HCT116 (cell line): ENCODE results near the gene MCAT. TPM values are rescaled to one million over a fixed set of nuclear protein-coding genes. Genes with fewer than 3 reads are reported as not detected.

Source experiments
- ATAC-seq: fragments of 200-7000 bp; cut with Tn5 transposase; 2 replicates; pipeline ENCODE4 v1.9.1; 2020; ENCODE audit warnings: mild to moderate bottlenecking, moderate library complexity
- BruUV-seq: library from RNA; stranded (reverse); fragments of 400-500 nt; replicated peaks from 2 replicates; lab custom pipeline; 2021; lab: Mats Ljungman, UMichigan
- CTCF ChIA-PET: fragments of 300-600 bp; sonication (Branson Sonifier 250); formaldehyde crosslinking; loops from one replicate; lab custom pipeline; 2021; ENCODE audit warnings: antibody characterized with exemption; lab: Charles Lee
- POLR2A ChIA-PET: fragments of 300-600, 350-600 bp; sonication (Branson Sonifier 250); formaldehyde crosslinking; loops from one replicate; lab custom pipeline; 2021; ENCODE audit warnings: antibody characterized with exemption; lab: Charles Lee
- RAD21 ChIA-PET, 2 experiments: fragments of 300-600 bp; sonication (Branson Sonifier 250); formaldehyde crosslinking; loops; one replicate each; lab custom pipeline; 2023; ENCODE audit warnings: low total read pairs in 2 of 2; ENCODE audit not compliant: uncharacterized antibody in 2 of 2, unreplicated experiment in 2 of 2, low non-redundant PET in 1 of 2; lab: Charles Lee
- DNase-seq: peaks from one replicate; pipeline ENCODE4 v3.0.0-alpha.2; 2010; ENCODE audit warnings: low read depth, low spot score
- H2AFZ ChIP-seq: fragments of 200-600 bp; shearing (Covaris generic), sonication (generic); 2 replicates; pipeline ENCODE4 v1.6.1; 2017; ENCODE audit warnings: low read depth, mixed run types, mixed read lengths, antibody characterized with exemption, low read length; ENCODE audit not compliant: poor library complexity, severe bottlenecking
- H3K27ac ChIP-seq: 2 replicates; pipeline ENCODE4 v1.5.1; 2012; ENCODE audit warnings: low read depth, low read length
- H3K27me3 ChIP-seq: fragments of 200-600 bp; sonication (generic); 2 replicates; pipeline ENCODE4 v1.6.1; 2016; ENCODE audit warnings: mixed run types, low read length, mixed read lengths; ENCODE audit not compliant: insufficient read depth
- H3K36me3 ChIP-seq, 2 experiments: fragments of 200-500 bp in 1 of 2; fragments of 200-600 bp in 1 of 2; sonication (Bioruptor generic) in 1 of 2; sonication (generic) in 1 of 2; 2 replicates each; pipeline versions ENCODE4 v1.5.1 to v1.6.1; 2014 to 2016; ENCODE audit warnings: low read length in 2 of 2, inconsistent platforms in 1 of 2, mixed read lengths in 1 of 2, mixed run types in 1 of 2; ENCODE audit not compliant: insufficient read depth in 2 of 2, control insufficient read depth in 1 of 2
- H3K4me1 ChIP-seq, 2 experiments: fragments of 200-600 bp in 1 of 2; sonication (generic) in 1 of 2; 2 replicates each; pipeline versions ENCODE4 v1.5.1 to v1.6.1; 2012 to 2017; ENCODE audit warnings: low read length in 2 of 2, inconsistent platforms in 1 of 2, mild to moderate bottlenecking in 1 of 2, mixed read lengths in 1 of 2, mixed run types in 1 of 2, moderate library complexity in 1 of 2; ENCODE audit not compliant: insufficient read depth in 2 of 2, control insufficient read depth in 1 of 2
- H3K4me2 ChIP-seq: fragments of 200-600 bp; sonication (generic); 2 replicates; pipeline ENCODE4 v1.6.1; 2017; ENCODE audit warnings: mixed run types, low read length, mixed read lengths
- H3K4me3 ChIP-seq, 2 experiments: fragments of 200-600 bp in 1 of 2; sonication (generic) in 1 of 2; replicated peaks in 1 of 2; 2 replicates each; pipeline ENCODE4 v1.5.1; 2011 to 2016; ENCODE audit warnings: low read length in 2 of 2, control low read depth in 1 of 2, low read depth in 1 of 2, mild to moderate bottlenecking in 1 of 2, mixed read lengths in 1 of 2, mixed run types in 1 of 2
- H3K79me2 ChIP-seq: fragments of 200-600 bp; sonication (generic); 2 replicates; pipeline ENCODE4 v1.6.1; 2017; ENCODE audit warnings: mild to moderate bottlenecking, mixed run types, low read length, moderate library complexity, mixed read lengths; ENCODE audit not compliant: insufficient read depth
- H3K9ac ChIP-seq: fragments of 200-600 bp; sonication (generic); 2 replicates; pipeline ENCODE4 v1.6.1; 2016; ENCODE audit warnings: low read length, mixed read lengths
- H3K9me2 ChIP-seq: fragments of 200-600 bp; sonication (generic), shearing (Covaris generic); 2 replicates; pipeline ENCODE4 v1.6.1; 2017; ENCODE audit warnings: mixed run types, mild to moderate bottlenecking, moderate library complexity; ENCODE audit not compliant: insufficient read depth
- H3K9me3 ChIP-seq, 2 experiments: fragments of 200-500 bp in 1 of 2; fragments of 200-600 bp in 1 of 2; sonication (Bioruptor generic) in 1 of 2; sonication (generic) in 1 of 2; 2 replicates each; pipeline ENCODE4 v1.6.1; 2014 to 2017; ENCODE audit warnings: low read length in 2 of 2, mixed read lengths in 2 of 2, inconsistent platforms in 1 of 2, low read depth in 1 of 2, mild to moderate bottlenecking in 1 of 2, mixed run types in 1 of 2, moderate library complexity in 1 of 2; ENCODE audit not compliant: control insufficient read depth in 1 of 2, insufficient read depth in 1 of 2
- H4K20me1 ChIP-seq: fragments of 200-600 bp; sonication (generic), shearing (Covaris generic); 2 replicates; pipeline ENCODE4 v1.6.1; 2017; ENCODE audit warnings: mixed run types, mild to moderate bottlenecking, moderate library complexity; ENCODE audit not compliant: insufficient read depth
- EZH2 ChIP-seq: fragments of 200-600 bp; sonication (generic); IDR thresholded peaks from 2 replicates; pipeline ENCODE4 v1.6.1; 2017; ENCODE audit warnings: antibody characterized with exemption, mixed run types
- MAX ChIP-seq: IDR thresholded peaks from 2 replicates; pipeline ENCODE4 v1.6.1; 2012
- SP1 ChIP-seq: IDR thresholded peaks from 2 replicates; pipeline ENCODE4 v1.6.1; 2012; ENCODE audit warnings: low read depth
- YY1 ChIP-seq: IDR thresholded peaks from 2 replicates; pipeline ENCODE4 v1.6.1; 2011; ENCODE audit warnings: low read length, low read depth, moderate library complexity, mild to moderate bottlenecking; ENCODE audit not compliant: insufficient replicate concordance; ENCODE audit errors: extremely low read depth
- intact Hi-C: fragments of 100-400 bp; cut with micrococcal nuclease; formaldehyde crosslinking; loops from 2 replicates; pipeline ENCODE4 v1.10.0; 2022
- total RNA-seq: library from RNA; stranded (reverse); gene quantifications from one replicate; pipeline ENCODE4 v1.2.1, GENCODE V29; 2021; ENCODE audit not compliant: unreplicated experiment
- TF ChIP-seq, protein P1 (sequence below): IDR thresholded peaks from 2 replicates; pipeline ENCODE4 v1.6.1; 2011; ENCODE audit warnings: mild to moderate bottlenecking, low read length, moderate library complexity; ENCODE audit not compliant: insufficient replicate concordance; ENCODE audit errors: extremely low read depth

MCAT gene
- total RNA-seq, 1 experiment from 2014 or later = 34.8 TPM

DNA sequence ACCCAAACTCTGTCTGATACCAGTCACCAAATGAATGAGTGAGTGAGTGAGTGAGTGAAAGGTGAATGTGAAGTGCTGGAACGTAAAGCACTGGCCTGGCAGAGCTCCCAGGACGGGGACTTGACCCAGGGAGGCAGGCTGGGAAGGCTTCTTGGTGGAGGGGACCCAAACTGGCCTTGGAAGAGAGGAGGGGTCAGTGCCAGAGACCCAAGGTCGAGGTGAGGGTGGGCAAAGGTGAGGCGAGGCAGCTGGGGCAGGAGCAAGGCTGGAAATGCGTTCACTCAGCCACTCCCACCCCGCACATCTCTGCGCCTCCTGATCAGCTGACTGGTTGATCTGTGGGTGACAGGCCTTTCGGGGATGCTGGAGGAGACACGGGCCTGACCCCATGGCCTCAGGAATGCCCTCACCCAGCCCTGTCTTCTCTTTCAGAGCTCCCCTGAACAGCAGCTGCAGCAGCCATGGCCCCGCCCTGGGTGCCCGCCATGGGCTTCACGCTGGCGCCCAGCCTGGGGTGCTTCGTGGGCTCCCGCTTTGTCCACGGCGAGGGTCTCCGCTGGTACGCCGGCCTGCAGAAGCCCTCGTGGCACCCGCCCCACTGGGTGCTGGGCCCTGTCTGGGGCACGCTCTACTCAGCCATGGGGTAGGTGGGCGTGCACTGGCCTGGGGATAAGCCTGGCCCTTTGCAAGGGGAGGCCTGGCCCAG lies 15.7 kb upstream of the MCAT start:
- H3K9me3 ChIP-seq = no peaks in the 10 kb centered on the region
- H2AFZ ChIP-seq = no peak overlapping the region
- H3K79me2 ChIP-seq = peaks cover 36% of the 10 kb centered on the region
- no peaks in the 10 kb centered on the region for H3K27me3 ChIP-seq
- DNase-seq = no peak
- no peak overlapping the region for H3K4me3 ChIP-seq
- BruUV-seq = no TSS peak
- peaks cover 2 to 23% of the 10 kb centered on the region in 2 experiments; a peak in 3 of 4 replicates for H3K4me1 ChIP-seq
- H3K4me2 ChIP-seq = no peak overlapping the region
- TF ChIP-seq MAX (no peak), EZH2 (no peak), SP1 (no peak), YY1 (no peak)
- TF ChIP-seq, protein P1, sequence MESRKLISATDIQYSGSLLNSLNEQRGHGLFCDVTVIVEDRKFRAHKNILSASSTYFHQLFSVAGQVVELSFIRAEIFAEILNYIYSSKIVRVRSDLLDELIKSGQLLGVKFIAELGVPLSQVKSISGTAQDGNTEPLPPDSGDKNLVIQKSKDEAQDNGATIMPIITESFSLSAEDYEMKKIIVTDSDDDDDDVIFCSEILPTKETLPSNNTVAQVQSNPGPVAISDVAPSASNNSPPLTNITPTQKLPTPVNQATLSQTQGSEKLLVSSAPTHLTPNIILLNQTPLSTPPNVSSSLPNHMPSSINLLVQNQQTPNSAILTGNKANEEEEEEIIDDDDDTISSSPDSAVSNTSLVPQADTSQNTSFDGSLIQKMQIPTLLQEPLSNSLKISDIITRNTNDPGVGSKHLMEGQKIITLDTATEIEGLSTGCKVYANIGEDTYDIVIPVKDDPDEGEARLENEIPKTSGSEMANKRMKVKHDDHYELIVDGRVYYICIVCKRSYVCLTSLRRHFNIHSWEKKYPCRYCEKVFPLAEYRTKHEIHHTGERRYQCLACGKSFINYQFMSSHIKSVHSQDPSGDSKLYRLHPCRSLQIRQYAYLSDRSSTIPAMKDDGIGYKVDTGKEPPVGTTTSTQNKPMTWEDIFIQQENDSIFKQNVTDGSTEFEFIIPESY = no peak
- TF ChIP-seq, all 23 proteins: peak for 0
- Histone ChIP-seq H3K9me2 (no peaks in the 10 kb centered on the region), H3K9ac (no peak overlapping the region), H3K27ac (no peak overlapping the region), H3K36me3 (peaks cover 2 to 8% of the 10 kb centered on the region in 2 experiments; a peak in 3 of 4 replicates), H4K20me1 (no peaks in the 10 kb centered on the region)
- CTCF ChIA-PET = no interaction called here
- POLR2A ChIA-PET = no interaction called here
- intact Hi-C loops = no loop called here
- no peak for ATAC-seq
- RAD21 ChIA-PET = no interaction called here
